ENCODE results near the gene SLC5A1. TPM values are rescaled to one million over a fixed set of nuclear protein-coding genes. Genes with fewer than 3 reads are reported as not detected.

SLC5A1 gene
- total RNA-seq, 1 donor from 2014 or later = 201 TPM

GRCh38 chr22:32069579-32070372, 26.7 kb downstream of the SLC5A1 start:
- H3K9me3 ChIP-seq (replicated peaks) = no peaks in the 10 kb centered on the region
- H3K4me3 ChIP-seq = no peak overlapping the region
- H3K36me3 ChIP-seq = peaks cover 37% of the 10 kb centered on the region
- peak overlapping the region; percentile 12 for H3K27ac ChIP-seq (replicated peaks)
- intact Hi-C loops (cut with micrococcal nuclease) = no loop called here
- DNase-seq = no peak
- peaks cover 76% of the 10 kb centered on the region for H3K4me1 ChIP-seq
- no peaks in the 10 kb centered on the region for H3K27me3 ChIP-seq (ENCODE audit: low read depth)
- TF ChIP-seq CTCF (IDR thresholded peaks at IDR 0.05; ENCODE audit: borderline replicate concordance) = no peak

GRCh38 chr22:32073262-32073661, 30.2 kb downstream of the SLC5A1 start:
- intact Hi-C loops (cut with micrococcal nuclease) = no loop called here
- Histone ChIP-seq H3K4me1 (peaks cover 76% of the 10 kb centered on the region), H3K9me3 (replicated peaks) (no peaks in the 10 kb centered on the region), H3K27ac (replicated peaks) (no peak overlapping the region), H3K27me3 (ENCODE audit: low read depth) (no peaks in the 10 kb centered on the region), H3K4me3 (no peak overlapping the region), H3K36me3 (peaks cover 29% of the 10 kb centered on the region)
- no peak for DNase-seq
- no peak for TF ChIP-seq CTCF (IDR thresholded peaks at IDR 0.05; ENCODE audit: borderline replicate concordance)

- Histone ChIP-seq H3K27ac (replicated peaks) (peak overlapping the region; percentile 25), H3K9me3 (replicated peaks) (no peaks in the 10 kb centered on the region), H3K36me3 (peaks cover 24% of the 10 kb centered on the region), H3K27me3 (ENCODE audit: low read depth) (no peaks in the 10 kb centered on the region), H3K4me3 (no peak overlapping the region), H3K4me1 (peaks cover 76% of the 10 kb centered on the region)
- no peak for DNase-seq
- intact Hi-C loops (cut with micrococcal nuclease) = no loop called here
- no peak for TF ChIP-seq CTCF (IDR thresholded peaks at IDR 0.05; ENCODE audit: borderline replicate concordance)
Measured at GRCh38 chr22:32073823-32074380, 30.8 kb downstream of the SLC5A1 start.

GRCh38 chr22:32075997-32076760, 33.1 kb downstream of the SLC5A1 start:
- intact Hi-C loops (cut with micrococcal nuclease) = no loop called here
- Histone ChIP-seq H3K9me3 (replicated peaks) (no peaks in the 10 kb centered on the region), H3K36me3 (peaks cover 21% of the 10 kb centered on the region), H3K27ac (replicated peaks) (peak overlapping the region; percentile 48), H3K27me3 (ENCODE audit: low read depth) (no peaks in the 10 kb centered on the region), H3K4me3 (peak overlapping the region; percentile 7), H3K4me1 (peaks cover 75% of the 10 kb centered on the region)
- TF ChIP-seq CTCF (IDR thresholded peaks at IDR 0.05; ENCODE audit: borderline replicate concordance) = no peak
- DNase-seq = no peak

DNA sequence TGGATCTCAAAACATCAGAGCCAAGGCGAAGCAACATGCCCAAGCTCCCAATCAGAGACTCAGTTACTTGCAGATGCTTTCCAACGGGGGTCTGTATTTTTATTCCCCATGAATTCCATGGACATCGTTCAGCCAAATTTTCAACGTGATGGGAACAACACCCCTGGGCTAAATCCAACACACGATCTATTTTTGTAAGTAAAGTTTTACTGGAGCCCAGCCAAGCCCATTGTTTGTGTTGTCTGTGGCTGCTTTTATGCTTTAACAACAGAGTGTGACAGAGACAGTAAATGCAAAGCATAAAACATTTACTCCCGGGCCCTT, 33.7 kb downstream of the SLC5A1 start:
- no peak for TF ChIP-seq CTCF (IDR thresholded peaks at IDR 0.05; ENCODE audit: borderline replicate concordance)
- H3K4me1 ChIP-seq = peaks cover 72% of the 10 kb centered on the region
- intact Hi-C loops (cut with micrococcal nuclease) = no loop called here
- DNase-seq = no peak
- H3K36me3 ChIP-seq = peaks cover 15% of the 10 kb centered on the region
- H3K27me3 ChIP-seq (ENCODE audit: low read depth) = no peaks in the 10 kb centered on the region
- H3K27ac ChIP-seq (replicated peaks) = peak overlapping the region; percentile 48
- H3K9me3 ChIP-seq (replicated peaks) = no peaks in the 10 kb centered on the region
- H3K4me3 ChIP-seq = peak overlapping the region; percentile 7

All from left ventricle myocardium inferior (tissue), 1 donor.